GM12878 (cell line): ENCODE measurements around the gene C11orf58. TPM values are rescaled to one million over a fixed set of nuclear protein-coding genes. Genes with fewer than 3 reads are reported as not detected.

Experiments used
- ATAC-seq: fragments of 200-7000 bp; cut with Tn5 transposase; 3 replicates; pipeline ENCODE4 v1.9.1; 2020; ENCODE audit warnings: mild to moderate bottlenecking, moderate library complexity
- BruUV-seq: library from RNA; stranded (reverse); fragments of 400-500 nt; replicated peaks from 2 replicates; lab custom pipeline; 2021; lab: Mats Ljungman, UMichigan
- CTCF ChIA-PET: fragments of 300-600 bp; sonication (Branson Sonifier 250); formaldehyde crosslinking; extraction: SDS; loops from one replicate; lab custom pipeline; 2021; ENCODE audit warnings: inconsistent platforms; lab: Yijun Ruan, JAX
- POLR2A ChIA-PET: fragments of 350-600 bp; formaldehyde crosslinking; extraction: SDS; loops from one replicate; lab custom pipeline; 2021; ENCODE audit warnings: inconsistent platforms; lab: Charles Lee
- RAD21 ChIA-PET: fragments of 300-600 bp; sonication (Branson Sonifier 250); formaldehyde crosslinking; loops from one replicate; lab custom pipeline; 2023; ENCODE audit warnings: antibody characterized with exemption; ENCODE audit not compliant: unreplicated experiment; lab: Charles Lee
- SMC1A ChIA-PET: fragments of 300-600 bp; sonication (Branson Sonifier 250); formaldehyde crosslinking; loops from one replicate; lab custom pipeline; 2023; ENCODE audit not compliant: unreplicated experiment, uncharacterized antibody; lab: Charles Lee
- DNase-seq: peaks from one replicate; pipeline ENCODE4 v3.0.0-alpha.2; 2011; ENCODE audit warnings: low read depth, low spot score
- FAIRE-seq: peaks from 3 replicates; lab custom pipeline; 2011; peaks lifted over from hg19 to GRCh38; lab: Jason Lieb, UNC
- H2AFZ ChIP-seq: 2 replicates; pipeline ENCODE4 v1.6.0; 2011; ENCODE audit warnings: low read depth, low read length, control low read depth; ENCODE audit not compliant: control insufficient read depth
- H3K27ac ChIP-seq: 2 replicates; pipeline ENCODE4 v1.5.1; 2011; ENCODE audit warnings: control low read depth; ENCODE audit not compliant: control insufficient read depth, insufficient read depth
- H3K27me3 ChIP-seq, 2 experiments: replicated peaks in 1 of 2; 2 replicates each; pipeline versions ENCODE4 v1.6.0 to v1.6.1; 2011; ENCODE audit warnings: low read length in 1 of 2; ENCODE audit not compliant: control insufficient read depth in 2 of 2, insufficient read depth in 2 of 2
- H3K36me3 ChIP-seq, 2 experiments: 2 replicates each; pipeline ENCODE4 v1.5.1; 2011; ENCODE audit warnings: low read length in 1 of 2; ENCODE audit not compliant: control insufficient read depth in 2 of 2, insufficient read depth in 2 of 2
- H3K4me1 ChIP-seq: 2 replicates; pipeline ENCODE4 v1.6.1; 2011; ENCODE audit warnings: mild to moderate bottlenecking, low read length, moderate library complexity, mixed read lengths; ENCODE audit not compliant: control insufficient read depth, insufficient read depth
- H3K4me2 ChIP-seq: 2 replicates; pipeline ENCODE4 v1.6.0; 2011; ENCODE audit warnings: control low read depth; ENCODE audit not compliant: control insufficient read depth, insufficient read depth
- H3K4me3 ChIP-seq: fragments of 200-600 bp; sonication (generic); 2 replicates; pipeline ENCODE4 v1.5.1; 2016
- H3K79me2 ChIP-seq: 2 replicates; pipeline ENCODE4 v1.6.0; 2011; ENCODE audit warnings: low read length; ENCODE audit not compliant: control insufficient read depth, insufficient read depth
- H3K9ac ChIP-seq: 2 replicates; pipeline ENCODE4 v1.8.0; 2011; ENCODE audit warnings: low read length, control low read depth, mixed read lengths; ENCODE audit not compliant: control insufficient read depth, insufficient read depth
- H3K9me3 ChIP-seq: replicated peaks from 3 replicates; pipeline ENCODE4 v1.5.1; 2011; ENCODE audit warnings: mild to moderate bottlenecking, low read length; ENCODE audit not compliant: control insufficient read depth, insufficient read depth
- H4K20me1 ChIP-seq: 2 replicates; pipeline ENCODE4 v1.6.0; 2011; ENCODE audit not compliant: control insufficient read depth, insufficient read depth
- ATF7 ChIP-seq: fragments of 450-650 bp; IDR thresholded peaks from 2 replicates; pipeline ENCODE4 v1.6.1; 2016; ENCODE audit warnings: low read depth, mild to moderate bottlenecking
- CHD4 ChIP-seq: fragments of 200-600 bp; sonication (generic); IDR thresholded peaks from 2 replicates; pipeline ENCODE4 v1.6.1; 2016; ENCODE audit warnings: mild to moderate bottlenecking
- EED ChIP-seq: sonication (generic); IDR thresholded peaks from 2 replicates; pipeline ENCODE4 v1.6.1; 2016; ENCODE audit warnings: antibody characterized with exemption, low read depth
- FOS ChIP-seq: IDR thresholded peaks from 3 replicates; pipeline ENCODE4 v1.6.1; 2011; ENCODE audit warnings: borderline replicate concordance; ENCODE audit not compliant: insufficient read length; ENCODE audit errors: extremely low read depth
- IRF5 ChIP-seq: fragments of 450-650 bp; IDR thresholded peaks from 2 replicates; pipeline ENCODE4 v1.6.1; 2017; ENCODE audit warnings: borderline replicate concordance
- NBN ChIP-seq: fragments of 450-650 bp; IDR thresholded peaks from 2 replicates; pipeline ENCODE4 v1.6.1; 2016
- NFYB ChIP-seq: IDR thresholded peaks from 2 replicates; pipeline ENCODE4 v1.6.1; 2011; ENCODE audit warnings: low read depth, mild to moderate bottlenecking, low read length, improper control_type of control experiment, moderate library complexity; ENCODE audit not compliant: insufficient read depth
- ZNF24 ChIP-seq: fragments of 450-650 bp; IDR thresholded peaks from 2 replicates; pipeline ENCODE4 v1.6.1; 2017; ENCODE audit warnings: antibody characterized with exemption, mild to moderate bottlenecking
- WGBS: methylation state at CpG from one replicate; pipeline ENCODE4 v1.1.6; 2016; ENCODE audit warnings: low lambda C conversion rate; ENCODE audit not compliant: insufficient replicate concordance, insufficient coverage; ENCODE audit errors: missing lambda C conversion rate; 5-methylcytosine and 5-hydroxymethylcytosine counted together
- in situ Hi-C: fragments of 300-500 bp; cut with MboI; formaldehyde crosslinking; loops from 9 replicates; pipeline ENCODE4 v1.14.3; 2018; ENCODE audit warnings: mixed read lengths
- intact Hi-C: fragments of 100-400 bp; cut with micrococcal nuclease; formaldehyde crosslinking; loops from one replicate; pipeline ENCODE4 v1.14.2; 2022; ENCODE audit not compliant: unreplicated experiment
- polyA plus RNA-seq, 11 experiments: library from polyadenylated mRNA; depleted of rRNA in 4 of 11; unstranded in 6 of 11; stranded (reverse) in 5 of 11; fragments of >200 nt; fragmentation: Nextera tagmentation in 4 of 11; fragmentation: Illumina TruSeq in 1 of 11; extraction: Ambion mirVana in 4 of 11; extraction: Trizol in 1 of 11; gene quantifications; 1 replicate in 1 of 11; 2 replicates in 10 of 11; pipeline versions ENCODE4 v1.2.1 to v1.2.3, GENCODE V29; 2011 to 2016; ENCODE audit warnings: inconsistent platforms in 2 of 11, missing spikeins in 2 of 11, low read depth in 1 of 11
- total RNA-seq, 4 experiments: library from RNA; depleted of rRNA in 3 of 4; stranded (reverse); fragments of >200 nt in 3 of 4; fragmentation: Illumina TruSeq in 1 of 4; extraction: Trizol in 1 of 4; gene quantifications; 2 replicates each; pipeline versions ENCODE4 v1.2.1 to v1.2.3, GENCODE V29; 2013 to 2021
- TF ChIP-seq, protein P1 (sequence below): fragments of 450-650 bp; IDR thresholded peaks from 2 replicates; pipeline ENCODE4 v1.6.1; 2018; ENCODE audit warnings: borderline replicate concordance, mild to moderate bottlenecking; ENCODE audit not compliant: partially characterized antibody

Gene C11orf58
- total and polyA plus RNA-seq, 10 of the 15 experiments (the other 5 are each of a cell fraction or from before 2014, with no cell fraction given) = 98.2 to 379 (median 211) TPM

GRCh38 chr11:16796311-16796710 lies 57.9 kb downstream of the C11orf58 start:
- ATAC-seq = no peak
- in situ Hi-C loops = no loop called here
- POLR2A ChIA-PET = no interaction called here

GRCh38 chr11:16797776-16798175 lies 59.3 kb downstream of the C11orf58 start:
- intact Hi-C loops = no loop called here
- in situ Hi-C loops = no loop called here
- DNase-seq = no peak
- FAIRE-seq = no peak
- no peaks in the 10 kb centered on the region for H3K79me2 ChIP-seq
- ChIA-PET POLR2A (no interaction called here), CTCF (interaction anchor here (0.8 to 1.8 kb wide), 3 partner anchors 10 to 84 kb away, joined by 3 to 5 read pairs (median 4); no protein-coding TSS in a partner anchor), RAD21 (interaction anchor here (0.8 to 1.3 kb wide), 2 partner anchors 12 to 22 kb away, joined by 3 to 5 read pairs; no protein-coding TSS in a partner anchor), SMC1A (interaction anchor here (0.6 to 1.4 kb wide), 2 partner anchors 14 to 262 kb away, joined by 4 to 5 read pairs; no protein-coding TSS in a partner anchor)
- H3K27ac ChIP-seq = no peak overlapping the region
- no peaks in the 10 kb centered on the region for H3K9me3 ChIP-seq
- H3K4me2 ChIP-seq = no peak overlapping the region
- no peak overlapping the region for H3K9ac ChIP-seq
- H2AFZ ChIP-seq = peak overlapping the region; percentile 31
- no peaks in the 10 kb centered on the region for H4K20me1 ChIP-seq
- no TSS peak for BruUV-seq
- no peaks in the 10 kb centered on the region for H3K36me3 ChIP-seq
- H3K4me1 ChIP-seq = 0 out of 2 replicates have a peak, but pooled peaks cover 4% of the 10 kb centered on the region
- no peaks in the 10 kb centered on the region for H3K27me3 ChIP-seq
- 42% methylated on average over 3 of the region's 3 CpGs for WGBS
- no peak overlapping the region for H3K4me3 ChIP-seq
- ATAC-seq = no peak; the same call in 2 of the 3 replicates
- TF ChIP-seq FOS (no peak), EED (peak; percentile 38; the same call in 1 of the 2 replicates), ZNF24 (no peak), NBN (no peak), ATF7 (no peak), CHD4 (no peak)
- TF ChIP-seq, protein P1, sequence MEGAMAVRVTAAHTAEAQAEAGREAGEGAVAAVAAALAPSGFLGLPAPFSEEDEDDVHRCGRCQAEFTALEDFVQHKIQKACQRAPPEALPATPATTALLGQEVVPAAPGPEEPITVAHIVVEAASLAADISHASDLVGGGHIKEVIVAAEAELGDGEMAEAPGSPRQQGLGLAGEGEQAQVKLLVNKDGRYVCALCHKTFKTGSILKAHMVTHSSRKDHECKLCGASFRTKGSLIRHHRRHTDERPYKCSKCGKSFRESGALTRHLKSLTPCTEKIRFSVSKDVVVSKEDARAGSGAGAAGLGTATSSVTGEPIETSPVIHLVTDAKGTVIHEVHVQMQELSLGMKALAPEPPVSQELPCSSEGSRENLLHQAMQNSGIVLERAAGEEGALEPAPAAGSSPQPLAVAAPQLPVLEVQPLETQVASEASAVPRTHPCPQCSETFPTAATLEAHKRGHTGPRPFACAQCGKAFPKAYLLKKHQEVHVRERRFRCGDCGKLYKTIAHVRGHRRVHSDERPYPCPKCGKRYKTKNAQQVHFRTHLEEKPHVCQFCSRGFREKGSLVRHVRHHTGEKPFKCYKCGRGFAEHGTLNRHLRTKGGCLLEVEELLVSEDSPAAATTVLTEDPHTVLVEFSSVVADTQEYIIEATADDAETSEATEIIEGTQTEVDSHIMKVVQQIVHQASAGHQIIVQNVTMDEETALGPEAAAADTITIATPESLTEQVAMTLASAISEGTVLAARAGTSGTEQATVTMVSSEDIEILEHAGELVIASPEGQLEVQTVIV = no peak

More at GRCh38 chr11:16796311-16796710, 57.9 kb downstream of the C11orf58 start:
- Histone ChIP-seq H3K27me3 (no peaks in the 10 kb centered on the region), H3K4me2 (no peak overlapping the region), H3K4me3 (no peak overlapping the region), H3K9me3 (no peaks in the 10 kb centered on the region), H3K4me1 (0 out of 2 replicates have a peak, but pooled peaks cover 4% of the 10 kb centered on the region), H3K27ac (no peak overlapping the region), H4K20me1 (no peaks in the 10 kb centered on the region), H3K9ac (no peak overlapping the region)
- ChIA-PET CTCF (interaction anchor here (1.5 to 1.8 kb wide), 2 partner anchors 8 to 23 kb away, joined by 5 to 6 read pairs; no protein-coding TSS in a partner anchor), SMC1A (interaction anchor here (0.8 to 1.4 kb wide), 3 partner anchors 13 to 821 kb away, joined by 3 to 4 read pairs (median 3); no protein-coding TSS in a partner anchor), RAD21 (no interaction called here)
- WGBS = 67% methylated on average over 4 of the region's 4 CpGs
- no peak for FAIRE-seq
- intact Hi-C loops = no loop called here
- no peak for DNase-seq
- no TSS peak for BruUV-seq
- no peak for TF ChIP-seq NFYB
- TF ChIP-seq IRF5 = no peak
- TF ChIP-seq, all 136 proteins: peak for 0
- Histone ChIP-seq H2AFZ (no peak overlapping the region), H3K79me2 (no peaks in the 10 kb centered on the region), H3K36me3 (no peaks in the 10 kb centered on the region)
